ENCODE results near the gene IGIP. TPM values are rescaled to one million over a fixed set of nuclear protein-coding genes. Genes with fewer than 3 reads are reported as not detected.
A peak's percentile ranks its signal among the peaks of the same experiment; 100 is the strongest.

IGIP gene
- polyA plus RNA-seq, 3 donors = 0.08 to 0.75 TPM; not detected in 1

- TF ChIP-seq CTCF (IDR thresholded peaks at IDR 0.05) = no peak
- intact Hi-C loops (cut with micrococcal nuclease) = loop anchor here in 1 of 2 donors (5.0 kb wide), 1 partner anchor 40 kb away; no protein-coding TSS in a partner anchor
- no peak for DNase-seq
- H2AFZ ChIP-seq (ENCODE audit: insufficient read depth, low read depth, low read length, poor library complexity, severe bottlenecking) = no peak overlapping the region
- H3K9ac ChIP-seq (ENCODE audit: insufficient read depth, low read length, poor library complexity, severe bottlenecking) = no peak overlapping the region
- H4K20me1 ChIP-seq (ENCODE audit: insufficient read depth, low read length) = peaks cover 48% of the 10 kb centered on the region
- H3K27ac ChIP-seq (ENCODE audit: low read depth in 1 of 2, low read length in 2 of 2) = no peak overlapping the region
- Mint-ChIP-seq H3K27ac (peak overlapping the region in 1 of 7 donors; percentile 47), H3K27me3 (ENCODE audit: low read depth in 3 of 3) (peaks cover 31 to 47% (median 46%) of the 10 kb centered on the region in 3 donors), H3K36me3 (peaks cover 5 to 14% of the 10 kb centered on the region in 2 donors), H3K4me1 (peaks cover 24% of the 10 kb centered on the region), H3K4me3 (peak overlapping the region in 1 of 2 donors; percentile 71), H3K9me3 (peaks cover 0 to 11% (median 0%) of the 10 kb centered on the region in 7 donors)
- no peaks in the 10 kb centered on the region for H3K36me3 ChIP-seq (replicated peaks in 1 of 2; ENCODE audit: control insufficient read depth in 1 of 2, insufficient read depth in 2 of 2, low read length in 2 of 2)
- 100% methylated on average over 1 of the region's 1 CpG for WGBS (ENCODE audit: insufficient coverage)
- H3K4me1 ChIP-seq (ENCODE audit: control insufficient read depth in 1 of 2, insufficient read depth in 2 of 2, low read length in 2 of 2) = peaks cover 15 to 20% of the 10 kb centered on the region in 2 donors
- H3K4me2 ChIP-seq (replicated peaks; ENCODE audit: extremely low read depth, low read length, poor library complexity, severe bottlenecking) = no peak overlapping the region
- H3K27me3 ChIP-seq (ENCODE audit: control insufficient read depth in 2 of 2, insufficient read depth in 2 of 2, low read length in 2 of 2) = peaks cover 25 to 39% of the 10 kb centered on the region in 2 donors
- H3K79me2 ChIP-seq (ENCODE audit: insufficient read depth, low read length) = no peaks in the 10 kb centered on the region
- H3K4me3 ChIP-seq (replicated peaks in 1 of 3; ENCODE audit: low read depth in 2 of 3, low read length in 3 of 3) = no peak overlapping the region
- H3K9me3 ChIP-seq (replicated peaks in 1 of 2; ENCODE audit: control insufficient read depth in 1 of 2, insufficient read depth in 1 of 2, low read length in 2 of 2) = no peaks in the 10 kb centered on the region
Measured at GRCh38 chr5:140147460-140147859, 21.7 kb downstream of the IGIP start.

GRCh38 chr5:140148508-140148907, 22.8 kb downstream of the IGIP start:
- Histone ChIP-seq H4K20me1 (ENCODE audit: insufficient read depth, low read length) (peaks cover 41% of the 10 kb centered on the region), H3K4me2 (replicated peaks; ENCODE audit: extremely low read depth, low read length, poor library complexity, severe bottlenecking) (no peak overlapping the region), H3K79me2 (ENCODE audit: insufficient read depth, low read length) (no peaks in the 10 kb centered on the region), H3K9ac (ENCODE audit: insufficient read depth, low read length, poor library complexity, severe bottlenecking) (no peak overlapping the region), H3K36me3 (replicated peaks in 1 of 2; ENCODE audit: control insufficient read depth in 1 of 2, insufficient read depth in 2 of 2, low read length in 2 of 2) (no peaks in the 10 kb centered on the region), H3K27me3 (ENCODE audit: control insufficient read depth in 2 of 2, insufficient read depth in 2 of 2, low read length in 2 of 2) (peaks cover 25 to 39% of the 10 kb centered on the region in 2 donors), H2AFZ (ENCODE audit: insufficient read depth, low read depth, low read length, poor library complexity, severe bottlenecking) (no peak overlapping the region), H3K4me3 (replicated peaks in 1 of 3; ENCODE audit: low read depth in 2 of 3, low read length in 3 of 3) (no peak overlapping the region), H3K4me1 (ENCODE audit: control insufficient read depth in 1 of 2, insufficient read depth in 2 of 2, low read length in 2 of 2) (peaks cover 17 to 30% of the 10 kb centered on the region in 2 donors), H3K27ac (ENCODE audit: low read depth in 1 of 2, low read length in 2 of 2) (no peak overlapping the region), H3K9me3 (replicated peaks in 1 of 2; ENCODE audit: control insufficient read depth in 1 of 2, insufficient read depth in 1 of 2, low read length in 2 of 2) (no peaks in the 10 kb centered on the region)
- H3K27ac Mint-ChIP-seq = peak overlapping the region in 1 of 7 donors; percentile 32
- no CpG with 5 or more reads among the region's 6 CpGs for WGBS (ENCODE audit: insufficient coverage)
- peaks cover 31 to 49% (median 44%) of the 10 kb centered on the region in 3 donors for H3K27me3 Mint-ChIP-seq (ENCODE audit: low read depth in 3 of 3)
- DNase-seq = no peak
- intact Hi-C loops (cut with micrococcal nuclease) = loop anchor here in 1 of 2 donors (5.0 kb wide), 1 partner anchor 41 kb away; no protein-coding TSS in a partner anchor
- H3K4me1 Mint-ChIP-seq = peaks cover 30% of the 10 kb centered on the region
- peaks cover 0 to 11% (median 0%) of the 10 kb centered on the region in 7 donors for H3K9me3 Mint-ChIP-seq
- peaks cover 5 to 14% of the 10 kb centered on the region in 2 donors for H3K36me3 Mint-ChIP-seq
- H3K4me3 Mint-ChIP-seq = peak overlapping the region in 1 of 2 donors; percentile 53
- no peak for TF ChIP-seq CTCF (IDR thresholded peaks at IDR 0.05)
